OCI-LY7 (cell line): ENCODE results near the gene USO1. TPM values are rescaled to one million over a fixed set of nuclear protein-coding genes. Genes with fewer than 3 reads are reported as not detected.

Source experiments
- BruUV-seq: library from RNA; stranded (reverse); fragments of 400-500 nt; replicated peaks from 2 replicates; lab custom pipeline; 2021; lab: Mats Ljungman, UMichigan
- CTCF ChIA-PET: fragments of 300-600 bp; sonication (Branson Sonifier 250); formaldehyde crosslinking; loops from one replicate; lab custom pipeline; 2022; ENCODE audit warnings: antibody characterized with exemption; ENCODE audit not compliant: unreplicated experiment; lab: Charles Lee
- POLR2A ChIA-PET: fragments of 300-600 bp; sonication (Branson Sonifier 250); formaldehyde crosslinking; loops from one replicate; lab custom pipeline; 2022; ENCODE audit warnings: antibody characterized with exemption; lab: Charles Lee
- DNase-seq: peaks from one replicate; pipeline ENCODE4 v3.0.0-alpha.2; 2015; ENCODE audit warnings: low spot score
- H2AFZ ChIP-seq: fragments of 200-600 bp; sonication (generic), shearing (Covaris generic); 2 replicates; pipeline ENCODE4 v1.6.1; 2014; ENCODE audit warnings: mild to moderate bottlenecking, antibody characterized with exemption, low read length, moderate library complexity
- H3K27ac ChIP-seq: fragments of 200-600 bp; sonication (generic); 2 replicates; pipeline ENCODE4 v1.5.1; 2014; ENCODE audit warnings: mixed run types, low read depth, mild to moderate bottlenecking, moderate library complexity, low read length, inconsistent platforms; ENCODE audit not compliant: poor library complexity, severe bottlenecking
- H3K36me3 ChIP-seq: fragments of 200-600 bp; sonication (generic); 2 replicates; pipeline ENCODE4 v1.6.1; 2014; ENCODE audit warnings: mild to moderate bottlenecking, antibody characterized with exemption, low read length, moderate library complexity, mixed read lengths; ENCODE audit not compliant: insufficient read depth
- H3K4me1 ChIP-seq: fragments of 200-600 bp; sonication (generic); 2 replicates; pipeline ENCODE4 v1.5.1; 2014; ENCODE audit warnings: mild to moderate bottlenecking, low read length; ENCODE audit not compliant: insufficient read depth, poor library complexity, severe bottlenecking
- H3K4me2 ChIP-seq: fragments of 200-600 bp; sonication (generic); 2 replicates; pipeline ENCODE4 v1.6.1; 2014; ENCODE audit warnings: mild to moderate bottlenecking, low read length
- H3K4me3 ChIP-seq: fragments of 200-600 bp; sonication (generic); 2 replicates; pipeline ENCODE4 v1.5.1; 2014; ENCODE audit warnings: mild to moderate bottlenecking, low read depth, low read length; ENCODE audit not compliant: poor library complexity, severe bottlenecking
- H3K79me2 ChIP-seq: fragments of 200-600 bp; sonication (generic); 2 replicates; pipeline ENCODE4 v1.6.1; 2016; ENCODE audit warnings: low read depth, mild to moderate bottlenecking, low read length, moderate library complexity, mixed read lengths; ENCODE audit not compliant: insufficient read depth
- H3K9me2 ChIP-seq: fragments of 200-600 bp; sonication (generic); 2 replicates; pipeline ENCODE4 v1.6.1; 2016; ENCODE audit warnings: mild to moderate bottlenecking, low read length, mixed read lengths; ENCODE audit not compliant: insufficient read depth
- H3K9me3 ChIP-seq: fragments of 200-600 bp; sonication (generic); 2 replicates; pipeline ENCODE4 v1.6.1; 2014; ENCODE audit warnings: mild to moderate bottlenecking, mixed run types, low read length, mixed read lengths
- H4K20me1 ChIP-seq: fragments of 200-600 bp; sonication (generic); 2 replicates; pipeline ENCODE4 v1.6.1; 2014; ENCODE audit warnings: mild to moderate bottlenecking, antibody characterized with exemption, low read length, moderate library complexity, mixed read lengths; ENCODE audit not compliant: insufficient read depth
- EZH2phosphoT487 ChIP-seq: fragments of 200-600 bp; sonication (generic); IDR thresholded peaks from 2 replicates; pipeline ENCODE4 v1.6.1; 2018; ENCODE audit warnings: low read depth, borderline replicate concordance, mild to moderate bottlenecking, mixed run types, antibody characterized with exemption, low read length, moderate library complexity, mixed read lengths
- intact Hi-C: fragments of 100-400 bp; cut with micrococcal nuclease; formaldehyde crosslinking; loops from one replicate; pipeline ENCODE4 v1.10.0; 2022; ENCODE audit not compliant: unreplicated experiment
- small RNA-seq: library from RNA; depleted of rRNA; stranded (forward); fragments of <200 nt; gene quantifications from one replicate; pipeline ENCODE3, GENCODE V24; 2014
- total RNA-seq, 2 experiments: library from RNA; depleted of rRNA in 1 of 2; stranded (reverse); fragments of >200 nt in 1 of 2; shearing (Covaris generic) in 1 of 2; gene quantifications; 2 replicates each; pipeline ENCODE4 v1.2.3, GENCODE V29; 2014 to 2022
- TF ChIP-seq, protein P1 (sequence below): fragments of 200-600 bp; sonication (generic); conservative IDR thresholded peaks from 2 replicates; pipeline ENCODE4 v1.5.1; 2014; ENCODE audit warnings: mild to moderate bottlenecking, antibody characterized with exemption, low read length, moderate library complexity, mixed read lengths

Gene USO1
- total RNA-seq, 2 experiments from 2014 or later, result 38.0 to 54.6 TPM

DNA sequence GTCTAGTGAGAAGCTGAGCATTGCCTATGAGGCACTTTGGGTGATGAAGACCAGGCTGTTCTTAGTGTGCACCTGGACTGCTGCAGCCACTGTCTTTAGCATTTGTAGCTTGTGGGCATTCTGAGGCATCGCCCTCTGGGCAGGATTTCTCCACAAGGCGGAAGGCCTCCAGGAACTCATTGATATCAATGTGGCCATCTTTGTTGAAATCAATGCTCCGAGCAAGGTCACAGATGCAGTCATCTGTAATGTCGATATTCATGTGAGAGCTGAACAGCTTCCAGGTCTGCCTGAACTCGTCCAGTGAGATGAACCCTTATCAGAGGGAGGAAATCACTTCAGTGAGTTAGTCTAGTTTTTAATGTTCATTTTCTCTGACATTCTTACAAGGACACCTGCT is 136.2 kb downstream of the USO1 start:
- H3K4me2 ChIP-seq, result no peak overlapping the region
- CTCF ChIA-PET, result no interaction called here

More for the DNA sequence above, 136.2 kb downstream of the USO1 start:
- Histone ChIP-seq H3K36me3 (no peaks in the 10 kb centered on the region), H4K20me1 (no peaks in the 10 kb centered on the region), H3K4me1 (no peaks in the 10 kb centered on the region), H3K9me2 (no peaks in the 10 kb centered on the region), H3K9me3 (no peaks in the 10 kb centered on the region), H3K79me2 (no peaks in the 10 kb centered on the region), H2AFZ (no peak overlapping the region), H3K27ac (no peak overlapping the region), H3K4me3 (no peak overlapping the region)
- intact Hi-C loops, result no loop called here
- no peak for DNase-seq
- BruUV-seq, result no TSS peak
- TF ChIP-seq EZH2phosphoT487, result no peak
- TF ChIP-seq, protein P1, sequence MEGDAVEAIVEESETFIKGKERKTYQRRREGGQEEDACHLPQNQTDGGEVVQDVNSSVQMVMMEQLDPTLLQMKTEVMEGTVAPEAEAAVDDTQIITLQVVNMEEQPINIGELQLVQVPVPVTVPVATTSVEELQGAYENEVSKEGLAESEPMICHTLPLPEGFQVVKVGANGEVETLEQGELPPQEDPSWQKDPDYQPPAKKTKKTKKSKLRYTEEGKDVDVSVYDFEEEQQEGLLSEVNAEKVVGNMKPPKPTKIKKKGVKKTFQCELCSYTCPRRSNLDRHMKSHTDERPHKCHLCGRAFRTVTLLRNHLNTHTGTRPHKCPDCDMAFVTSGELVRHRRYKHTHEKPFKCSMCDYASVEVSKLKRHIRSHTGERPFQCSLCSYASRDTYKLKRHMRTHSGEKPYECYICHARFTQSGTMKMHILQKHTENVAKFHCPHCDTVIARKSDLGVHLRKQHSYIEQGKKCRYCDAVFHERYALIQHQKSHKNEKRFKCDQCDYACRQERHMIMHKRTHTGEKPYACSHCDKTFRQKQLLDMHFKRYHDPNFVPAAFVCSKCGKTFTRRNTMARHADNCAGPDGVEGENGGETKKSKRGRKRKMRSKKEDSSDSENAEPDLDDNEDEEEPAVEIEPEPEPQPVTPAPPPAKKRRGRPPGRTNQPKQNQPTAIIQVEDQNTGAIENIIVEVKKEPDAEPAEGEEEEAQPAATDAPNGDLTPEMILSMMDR, result no peak
- POLR2A ChIA-PET, result no interaction called here

Small RNA genes within 50 kb of the gene (small RNA-seq; reads per million reads assigned to genes)
- gene RNU2-16P, result 0.16 reads per million

Other genes with a start within 250 kb of the USO1 start
- gene RCHY1, start 210.2 kb upstream of the USO1 start, total RNA-seq (2014; rRNA removed; shearing (Covaris generic)), result 7.7 and 9.2 TPM in 2 replicates
- gene RCHY1, start 210.2 kb upstream of the USO1 start, total RNA-seq (2022), result 25.5 and 29.4 TPM in 2 replicates
- 15.9 and 17.2 TPM in 2 replicates for gene THAP6, start 210.1 kb upstream of the USO1 start, total RNA-seq (2014; rRNA removed; shearing (Covaris generic))
- gene THAP6, start 210.1 kb upstream of the USO1 start, total RNA-seq (2022), result 27.3 and 30.6 TPM in 2 replicates
- gene ODAPH, start 168.5 kb upstream of the USO1 start, total RNA-seq (2014; rRNA removed; shearing (Covaris generic)), result not detected in 2 replicates
- 0.40 TPM in 1 of 2 replicates, not detected in the other for gene ODAPH, start 168.5 kb upstream of the USO1 start, total RNA-seq (2022)
- 0.06 and 0.13 TPM in 2 replicates for gene CDKL2, start 94.0 kb upstream of the USO1 start, total RNA-seq (2014; rRNA removed; shearing (Covaris generic))
- 0.15 and 0.19 TPM in 2 replicates for gene CDKL2, start 94.0 kb upstream of the USO1 start, total RNA-seq (2022)
- 55.9 and 56.7 TPM in 2 replicates for gene G3BP2, start 51.2 kb upstream of the USO1 start, total RNA-seq (2014; rRNA removed; shearing (Covaris generic))
- 137 and 147 TPM in 2 replicates for gene G3BP2, start 51.2 kb upstream of the USO1 start, total RNA-seq (2022)
- gene PPEF2, start 177.9 kb downstream of the USO1 start, total RNA-seq (2014; rRNA removed; shearing (Covaris generic)), result not detected in 2 replicates
- gene PPEF2, start 177.9 kb downstream of the USO1 start, total RNA-seq (2022), result 0.42 TPM in 1 of 2 replicates, not detected in the other
- gene NAAA, start 216.4 kb downstream of the USO1 start, total RNA-seq (2014; rRNA removed; shearing (Covaris generic)), result 21.5 and 29.9 TPM in 2 replicates
- 15.3 and 19.3 TPM in 2 replicates for gene NAAA, start 216.4 kb downstream of the USO1 start, total RNA-seq (2022)